ENCODE results near the gene HNRNPAB.

The HNRNPAB gene

DNA sequence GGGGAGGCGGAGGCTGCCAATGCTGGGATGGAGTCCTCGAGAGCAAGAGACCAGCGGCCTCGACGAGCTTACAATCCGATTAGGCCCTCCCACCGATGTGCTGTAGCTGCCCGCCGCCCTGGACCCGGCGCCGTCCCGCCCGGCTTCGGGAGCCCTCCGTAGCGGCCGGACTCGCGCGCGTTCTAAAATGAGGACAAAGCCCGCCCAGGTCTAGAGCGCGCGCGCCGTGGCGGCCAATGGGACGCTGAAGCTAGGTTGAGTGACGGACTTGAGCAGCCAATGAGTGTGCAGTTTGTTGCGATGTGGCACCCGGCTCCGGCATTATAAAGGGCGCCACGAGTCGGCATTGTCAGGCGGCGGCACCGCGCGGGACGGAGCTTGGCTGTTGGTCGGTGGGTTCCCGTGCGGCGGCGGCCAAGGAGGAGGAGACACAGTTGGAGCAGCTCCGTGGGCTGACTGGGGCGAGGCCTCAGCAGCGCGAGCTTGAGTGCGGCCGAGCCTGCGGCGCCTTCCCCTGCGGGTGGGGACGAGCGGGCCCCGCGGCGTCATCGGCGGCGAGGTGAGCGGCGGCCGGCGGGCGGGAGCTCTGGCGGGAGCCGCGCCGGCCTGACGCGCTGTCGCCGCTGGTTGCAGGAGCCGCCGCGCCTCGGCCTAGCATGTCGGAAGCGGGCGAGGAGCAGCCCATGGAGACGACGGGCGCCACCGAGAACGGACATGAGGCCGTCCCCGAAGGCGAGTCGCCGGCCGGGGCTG lies at the start of gene HNRNPAB:
TSS of gene HNRNPAB (plus strand) at position 352 of the 753 bp plus-strand sequence. CDS start at position 657, 305 bp downstream.
- H3K4me1 ChIP-seq (ENCODE audit: low read length) = peaks cover 15% of the 10 kb centered on the region

DNA sequence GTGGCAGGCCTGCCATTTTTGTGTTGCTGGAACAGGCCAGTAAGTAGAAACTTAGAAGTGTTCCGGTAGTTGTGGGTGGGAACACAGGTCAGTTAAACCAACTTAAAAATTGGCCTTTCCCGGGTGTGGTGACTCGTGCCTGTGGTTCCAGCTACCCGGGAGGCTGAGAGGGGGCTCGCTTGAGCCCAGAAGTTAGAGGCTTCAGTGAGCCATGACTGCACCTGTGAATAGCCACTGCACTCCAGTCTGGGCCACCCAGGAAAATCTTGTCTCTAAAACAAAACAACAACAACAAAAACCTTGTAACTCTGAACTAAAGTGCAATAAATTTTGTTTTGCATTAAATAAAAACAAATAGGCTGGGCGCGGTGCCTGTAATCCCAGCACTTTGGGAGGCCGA lies 49.3 kb upstream of the HNRNPAB start:
- H3K36me3 ChIP-seq (replicated peaks; ENCODE audit: low read depth, low read length) = peaks cover 22% of the 10 kb centered on the region
- H3K9me3 ChIP-seq (ENCODE audit: insufficient read depth, low read length) = no peaks in the 10 kb centered on the region
- no peak for TF ChIP-seq EZH2phosphoT487 (IDR thresholded peaks at IDR 0.05; ENCODE audit: low read depth)
- TF ChIP-seq, protein P1, sequence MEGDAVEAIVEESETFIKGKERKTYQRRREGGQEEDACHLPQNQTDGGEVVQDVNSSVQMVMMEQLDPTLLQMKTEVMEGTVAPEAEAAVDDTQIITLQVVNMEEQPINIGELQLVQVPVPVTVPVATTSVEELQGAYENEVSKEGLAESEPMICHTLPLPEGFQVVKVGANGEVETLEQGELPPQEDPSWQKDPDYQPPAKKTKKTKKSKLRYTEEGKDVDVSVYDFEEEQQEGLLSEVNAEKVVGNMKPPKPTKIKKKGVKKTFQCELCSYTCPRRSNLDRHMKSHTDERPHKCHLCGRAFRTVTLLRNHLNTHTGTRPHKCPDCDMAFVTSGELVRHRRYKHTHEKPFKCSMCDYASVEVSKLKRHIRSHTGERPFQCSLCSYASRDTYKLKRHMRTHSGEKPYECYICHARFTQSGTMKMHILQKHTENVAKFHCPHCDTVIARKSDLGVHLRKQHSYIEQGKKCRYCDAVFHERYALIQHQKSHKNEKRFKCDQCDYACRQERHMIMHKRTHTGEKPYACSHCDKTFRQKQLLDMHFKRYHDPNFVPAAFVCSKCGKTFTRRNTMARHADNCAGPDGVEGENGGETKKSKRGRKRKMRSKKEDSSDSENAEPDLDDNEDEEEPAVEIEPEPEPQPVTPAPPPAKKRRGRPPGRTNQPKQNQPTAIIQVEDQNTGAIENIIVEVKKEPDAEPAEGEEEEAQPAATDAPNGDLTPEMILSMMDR (IDR thresholded peaks at IDR 0.05; ENCODE audit: low read depth, low read length) = no peak
- H3K9ac ChIP-seq (ENCODE audit: low read length) = no peak overlapping the region
- no peak overlapping the region for H3K27ac ChIP-seq (ENCODE audit: low read length)
- no peak overlapping the region for H3K4me2 ChIP-seq (ENCODE audit: low read length)
- no peaks in the 10 kb centered on the region for H3K27me3 ChIP-seq (ENCODE audit: low read depth, low read length)
- H4K20me1 ChIP-seq (ENCODE audit: insufficient read depth, low read length) = no peaks in the 10 kb centered on the region
- no peak overlapping the region for H2AFZ ChIP-seq (ENCODE audit: low read depth, low read length)
- no peak overlapping the region for H3K4me3 ChIP-seq (ENCODE audit: low read length)
- peaks cover 24% of the 10 kb centered on the region for H3K79me2 ChIP-seq (ENCODE audit: low read length)
- peaks cover 12% of the 10 kb centered on the region for H3K4me1 ChIP-seq (ENCODE audit: low read length)

More for the DNA sequence above, at the start of gene HNRNPAB:
- peak within 1 kb of the TSS; percentile 94 for H3K4me3 ChIP-seq (ENCODE audit: low read length)
- peaks cover 39% of the 10 kb centered on the region for H3K36me3 ChIP-seq (replicated peaks; ENCODE audit: low read depth, low read length)
- H3K4me2 ChIP-seq (ENCODE audit: low read length) = peak within 1 kb of the TSS; percentile 94
- H3K27me3 ChIP-seq (ENCODE audit: low read depth, low read length) = no peaks in the 10 kb centered on the region
- TF ChIP-seq, protein P1 (IDR thresholded peaks at IDR 0.05; ENCODE audit: low read depth, low read length) = no peak
- TF ChIP-seq EZH2phosphoT487 (IDR thresholded peaks at IDR 0.05; ENCODE audit: low read depth) = no peak
- H3K27ac ChIP-seq (ENCODE audit: low read length) = peak within 1 kb of the TSS; percentile 64
- H3K9ac ChIP-seq (ENCODE audit: low read length) = peak within 1 kb of the TSS; percentile 88
- H2AFZ ChIP-seq (ENCODE audit: low read depth, low read length) = peak within 1 kb of the TSS; percentile 85
- H4K20me1 ChIP-seq (ENCODE audit: insufficient read depth, low read length) = peaks cover 41% of the 10 kb centered on the region
- no peaks in the 10 kb centered on the region for H3K9me3 ChIP-seq (ENCODE audit: insufficient read depth, low read length)
- H3K79me2 ChIP-seq (ENCODE audit: low read length) = peaks cover 64% of the 10 kb centered on the region

DNA sequence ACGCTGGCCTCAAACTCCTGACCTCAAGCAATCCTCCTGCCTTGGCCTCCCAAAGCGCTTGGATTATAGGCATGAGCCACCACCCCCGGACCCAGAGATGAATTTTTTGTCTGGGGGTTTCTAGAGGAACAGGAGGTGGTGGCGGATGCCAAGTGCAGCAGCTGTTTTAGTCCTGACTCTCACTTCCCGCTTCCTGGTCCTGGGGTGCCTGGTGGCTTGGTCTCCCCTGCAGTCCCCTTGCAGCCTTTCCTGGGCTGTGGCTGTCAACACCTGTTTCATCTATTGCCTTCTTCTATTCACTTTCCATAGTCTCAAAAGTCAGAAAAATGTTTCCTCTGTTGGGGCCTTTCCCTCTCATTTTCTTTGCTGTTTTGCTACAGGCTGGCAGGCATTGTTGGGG lies 44.2 kb upstream of the HNRNPAB start:
- H3K27ac ChIP-seq (ENCODE audit: low read length) = no peak overlapping the region
- no peaks in the 10 kb centered on the region for H4K20me1 ChIP-seq (ENCODE audit: insufficient read depth, low read length)
- no peak for TF ChIP-seq EZH2phosphoT487 (IDR thresholded peaks at IDR 0.05; ENCODE audit: low read depth)
- TF ChIP-seq, protein P1 (IDR thresholded peaks at IDR 0.05; ENCODE audit: low read depth, low read length) = no peak
- no peak overlapping the region for H3K4me3 ChIP-seq (ENCODE audit: low read length)
- H3K79me2 ChIP-seq (ENCODE audit: low read length) = no peaks in the 10 kb centered on the region
- H3K9ac ChIP-seq (ENCODE audit: low read length) = no peak overlapping the region
- H3K4me2 ChIP-seq (ENCODE audit: low read length) = no peak overlapping the region
- no peak overlapping the region for H2AFZ ChIP-seq (ENCODE audit: low read depth, low read length)
- peaks cover 16% of the 10 kb centered on the region for H3K4me1 ChIP-seq (ENCODE audit: low read length)
- no peaks in the 10 kb centered on the region for H3K36me3 ChIP-seq (replicated peaks; ENCODE audit: low read depth, low read length)
- H3K27me3 ChIP-seq (ENCODE audit: low read depth, low read length) = peaks cover 7% of the 10 kb centered on the region; the same call in 1 of the 2 replicates
- no peaks in the 10 kb centered on the region for H3K9me3 ChIP-seq (ENCODE audit: insufficient read depth, low read length)

DNA sequence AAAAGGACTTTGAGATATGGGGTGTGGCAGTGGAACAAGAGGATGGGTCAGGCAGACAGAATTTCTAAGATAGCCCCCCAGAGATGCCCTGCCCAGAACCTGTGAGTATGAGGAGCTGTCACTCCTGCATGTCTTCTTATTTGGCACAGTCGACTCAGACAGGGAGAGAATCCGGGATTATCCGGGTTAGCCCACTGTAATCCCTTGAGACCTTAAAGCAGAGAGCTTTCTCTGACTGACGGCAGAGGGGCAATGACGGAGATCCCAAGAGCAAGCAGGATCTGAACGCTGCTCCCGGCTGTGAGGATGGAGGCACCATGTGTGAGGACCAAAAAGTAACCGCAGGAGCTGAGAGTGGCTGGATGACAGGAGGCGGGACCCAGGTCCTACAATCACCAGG lies 41.9 kb upstream of the HNRNPAB start:
- H4K20me1 ChIP-seq (ENCODE audit: insufficient read depth, low read length) = no peaks in the 10 kb centered on the region
- H3K79me2 ChIP-seq (ENCODE audit: low read length) = no peaks in the 10 kb centered on the region
- H3K4me2 ChIP-seq (ENCODE audit: low read length) = no peak overlapping the region
- H3K36me3 ChIP-seq (replicated peaks; ENCODE audit: low read depth, low read length) = no peaks in the 10 kb centered on the region
- H3K27ac ChIP-seq (ENCODE audit: low read length) = no peak overlapping the region
- H3K4me1 ChIP-seq (ENCODE audit: low read length) = peaks cover 16% of the 10 kb centered on the region
- H3K27me3 ChIP-seq (ENCODE audit: low read depth, low read length) = peaks cover 7% of the 10 kb centered on the region; the same call in 1 of the 2 replicates
- no peak overlapping the region for H3K4me3 ChIP-seq (ENCODE audit: low read length)
- no peak overlapping the region for H3K9ac ChIP-seq (ENCODE audit: low read length)
- H3K9me3 ChIP-seq (ENCODE audit: insufficient read depth, low read length) = no peaks in the 10 kb centered on the region
- TF ChIP-seq, protein P1 (IDR thresholded peaks at IDR 0.05; ENCODE audit: low read depth, low read length) = no peak
- TF ChIP-seq EZH2phosphoT487 (IDR thresholded peaks at IDR 0.05; ENCODE audit: low read depth) = no peak
- no peak overlapping the region for H2AFZ ChIP-seq (ENCODE audit: low read depth, low read length)

All from OCI-LY3 (cell line).